Neural crest cell (in vitro differentiated cells): Measurements from ENCODE around the gene CSF2. TPM values are rescaled to one million over a fixed set of nuclear protein-coding genes. Genes with fewer than 3 reads are reported as not detected.

Source experiments
- DNase-seq: peaks from one replicate; pipeline ENCODE4 v3.0.0; 2021; ENCODE audit warnings: low read depth, mixed read lengths, low spot score
- H3K27ac Mint-ChIP-seq: one replicate; pipeline ENCODE4 v1.8.0; 2021; ENCODE audit warnings: mild to moderate bottlenecking, mixed read lengths; ENCODE audit not compliant: unreplicated experiment
- H3K27me3 Mint-ChIP-seq: 2 replicates; pipeline ENCODE4 v1.8.0; 2021; ENCODE audit warnings: low read depth, mild to moderate bottlenecking, mixed read lengths
- H3K36me3 Mint-ChIP-seq: 2 replicates; pipeline ENCODE4 v1.8.0; 2021; ENCODE audit warnings: low read depth, mild to moderate bottlenecking, mixed read lengths
- H3K4me1 Mint-ChIP-seq: 2 replicates; pipeline ENCODE4 v1.8.0; 2021; ENCODE audit warnings: mixed read lengths
- H3K4me3 Mint-ChIP-seq: one replicate; pipeline ENCODE4 v1.8.0; 2021; ENCODE audit warnings: mild to moderate bottlenecking, mixed read lengths
- H3K9me3 Mint-ChIP-seq: 2 replicates; pipeline ENCODE4 v1.8.0; 2021; ENCODE audit warnings: mixed read lengths
- CTCF ChIP-seq: fragments of 200-600 bp; sonication (generic); conservative IDR thresholded peaks from 2 replicates; pipeline ENCODE4 v1.5.0; 2021; ENCODE audit warnings: antibody characterized with exemption, mild to moderate bottlenecking
- total RNA-seq: library from RNA; stranded (reverse); gene quantifications from 2 replicates; pipeline ENCODE4 v1.2.1, GENCODE V29; 2021

CSF2 gene
- total RNA-seq, 1 donor from 2014 or later: not detected

- no peaks in the 10 kb centered on the region for H3K9me3 Mint-ChIP-seq
- peaks cover 4% of the 10 kb centered on the region for H3K27me3 Mint-ChIP-seq
- no peak overlapping the region for H3K27ac Mint-ChIP-seq
- no peaks in the 10 kb centered on the region for H3K4me1 Mint-ChIP-seq
- no peaks in the 10 kb centered on the region for H3K36me3 Mint-ChIP-seq
- H3K4me3 Mint-ChIP-seq: no peak overlapping the region
- DNase-seq: no peak
- TF ChIP-seq CTCF: no peak
These were observed 25.0 kb downstream of the CSF2 start for GRCh38 chr5:132098621-132099020.

- Mint-ChIP-seq H3K27me3 (peaks cover 4% of the 10 kb centered on the region), H3K36me3 (no peaks in the 10 kb centered on the region), H3K4me1 (no peaks in the 10 kb centered on the region), H3K9me3 (no peaks in the 10 kb centered on the region), H3K4me3 (no peak overlapping the region), H3K27ac (no peak overlapping the region)
- TF ChIP-seq CTCF: no peak
- no peak for DNase-seq
These were observed 25.6 kb downstream of the CSF2 start for GRCh38 chr5:132099076-132099748.

DNA sequence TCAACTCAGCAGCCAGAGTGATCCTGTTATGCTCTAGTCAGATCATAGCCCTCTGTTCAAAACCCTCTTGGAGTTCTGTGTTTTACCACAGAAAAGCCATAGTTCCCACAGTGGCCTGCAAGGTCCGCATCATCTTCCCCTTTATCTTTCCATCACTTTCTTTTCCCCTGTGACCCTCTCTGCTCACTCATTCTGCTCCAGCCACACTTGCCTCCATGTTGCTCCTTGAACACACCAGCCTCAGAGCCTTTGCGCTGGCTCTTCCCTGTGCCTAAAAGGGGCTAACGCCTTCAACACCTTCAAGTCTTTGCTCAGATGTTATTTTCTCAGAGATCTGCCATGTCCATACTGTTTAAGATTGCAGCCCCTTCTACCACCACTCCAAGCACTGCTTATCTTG is 26.3 kb downstream of the CSF2 start:
- Mint-ChIP-seq H3K36me3 (no peaks in the 10 kb centered on the region), H3K4me1 (no peaks in the 10 kb centered on the region), H3K4me3 (no peak overlapping the region), H3K27me3 (peaks cover 4% of the 10 kb centered on the region), H3K9me3 (no peaks in the 10 kb centered on the region), H3K27ac (no peak overlapping the region)
- no peak for DNase-seq
- no peak for TF ChIP-seq CTCF

GRCh38 chr5:132100672-132101261 is 27.2 kb downstream of the CSF2 start:
- TF ChIP-seq CTCF: no peak
- Mint-ChIP-seq H3K4me1 (no peaks in the 10 kb centered on the region), H3K4me3 (no peak overlapping the region), H3K9me3 (no peaks in the 10 kb centered on the region), H3K36me3 (no peaks in the 10 kb centered on the region), H3K27me3 (peaks cover 4% of the 10 kb centered on the region), H3K27ac (no peak overlapping the region)
- DNase-seq: no peak

GRCh38 chr5:132101385-132101880 is 27.8 kb downstream of the CSF2 start:
- Mint-ChIP-seq H3K9me3 (no peaks in the 10 kb centered on the region), H3K4me3 (no peak overlapping the region), H3K36me3 (no peaks in the 10 kb centered on the region), H3K27me3 (peaks cover 4% of the 10 kb centered on the region), H3K4me1 (no peaks in the 10 kb centered on the region), H3K27ac (no peak overlapping the region)
- DNase-seq: no peak
- TF ChIP-seq CTCF: no peak
